HG03439 (cell line): ENCODE measurements around the gene ETF1.
"Not testable (repeated sequence)": the region's sequence is repeated elsewhere in the genome, so short reads cannot be mapped to it uniquely, and the experiment has no call there.

Experiments used
- ATAC-seq: cut with Tn5 transposase; IDR thresholded peaks from one replicate; pipeline ENCODE4 v1.9.1; 2021; ENCODE audit warnings: mild to moderate bottlenecking, moderate library complexity; ENCODE audit not compliant: unreplicated experiment

Gene ETF1

DNA sequence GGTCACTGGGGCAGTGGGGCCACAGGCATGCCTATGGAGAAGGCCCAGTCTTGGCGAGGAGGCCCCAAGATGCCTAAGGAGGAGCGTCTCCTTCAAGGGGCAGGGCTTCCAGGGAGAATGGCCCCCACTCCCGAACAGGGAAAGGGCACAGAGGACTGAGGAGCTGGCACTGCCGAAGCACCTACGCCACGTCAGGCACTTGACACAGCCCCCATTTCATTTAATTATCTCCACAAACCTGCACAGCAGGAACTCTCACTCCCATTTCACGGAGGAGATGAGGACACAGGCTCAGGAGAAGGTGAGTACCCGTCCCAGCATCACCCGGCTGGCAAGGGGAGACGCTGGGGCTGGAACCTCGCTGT, 51.8 kb downstream of the ETF1 start:
- ATAC-seq = no peak

GRCh38 chr5:138490648-138491283, 52.3 kb downstream of the ETF1 start:
- ATAC-seq = no peak

- ATAC-seq = no peak
Measured at GRCh38 chr5:138489683-138490061, 53.4 kb downstream of the ETF1 start.

GRCh38 chr5:138488481-138488945, 54.5 kb downstream of the ETF1 start:
- ATAC-seq = no peak

- no peak for ATAC-seq
Measured at GRCh38 chr5:138482638-138483037, 60.4 kb downstream of the ETF1 start.

GRCh38 chr5:138476918-138477317, 66.1 kb downstream of the ETF1 start:
- no peak for ATAC-seq

GRCh38 chr5:138473151-138473550, 69.9 kb downstream of the ETF1 start:
- not testable (repeated sequence) for ATAC-seq

- no peak for ATAC-seq
Measured at GRCh38 chr5:138472353-138472752, 70.7 kb downstream of the ETF1 start.

DNA sequence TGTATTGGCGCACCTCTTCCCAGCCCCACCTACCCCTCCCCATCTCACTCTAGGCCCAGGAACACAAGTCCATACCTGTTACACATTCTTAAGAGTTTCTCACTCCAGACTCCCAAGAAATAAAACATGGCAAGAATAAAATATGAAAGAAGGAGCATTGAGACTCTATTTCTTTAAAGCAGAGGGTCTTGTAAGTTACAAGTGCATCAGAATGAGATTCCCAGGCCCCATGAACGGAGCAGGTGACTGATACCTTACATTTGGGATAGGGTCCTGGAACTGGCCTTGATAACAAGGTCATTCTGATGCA, 72.0 kb downstream of the ETF1 start:
- no peak for ATAC-seq

DNA sequence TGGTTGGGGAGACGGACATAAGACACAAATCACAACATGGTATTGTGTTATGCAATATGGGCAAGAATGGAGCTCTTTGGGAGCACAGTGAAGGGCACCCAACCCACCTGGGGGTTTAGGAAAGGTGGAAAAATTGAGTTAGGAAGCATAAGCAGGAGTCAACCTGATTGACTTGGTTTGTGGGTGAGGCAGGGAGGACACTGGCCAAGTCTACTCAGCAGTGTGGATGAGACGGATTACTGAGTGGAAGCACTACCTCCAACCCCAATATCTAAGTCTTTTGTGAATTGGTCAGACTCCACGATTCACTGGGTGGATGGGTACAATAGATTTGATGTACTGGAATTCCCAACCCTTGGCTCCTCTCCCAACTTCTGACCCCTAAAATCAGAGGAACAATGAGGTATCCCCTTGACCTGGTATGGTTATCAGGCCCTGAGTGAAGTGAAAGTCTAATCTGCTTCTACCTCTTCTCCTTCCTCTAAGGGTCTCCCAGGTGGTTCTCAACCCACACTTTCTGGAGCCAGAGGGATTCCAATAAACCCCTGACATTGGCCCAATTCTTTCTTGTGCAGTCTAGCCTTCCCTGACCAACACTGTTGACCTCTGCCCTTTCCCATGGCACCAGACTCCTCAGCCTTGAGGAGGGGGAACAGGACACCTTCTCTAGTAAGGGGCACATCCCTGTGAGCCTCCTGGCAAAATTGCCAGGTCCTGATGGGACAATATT, 72.5 kb downstream of the ETF1 start:
- no peak for ATAC-seq

- no peak for ATAC-seq
Measured at GRCh38 chr5:138469540-138470321, 73.3 kb downstream of the ETF1 start.

- no peak for ATAC-seq
Measured at GRCh38 chr5:138468966-138469539, 74.0 kb downstream of the ETF1 start.

DNA sequence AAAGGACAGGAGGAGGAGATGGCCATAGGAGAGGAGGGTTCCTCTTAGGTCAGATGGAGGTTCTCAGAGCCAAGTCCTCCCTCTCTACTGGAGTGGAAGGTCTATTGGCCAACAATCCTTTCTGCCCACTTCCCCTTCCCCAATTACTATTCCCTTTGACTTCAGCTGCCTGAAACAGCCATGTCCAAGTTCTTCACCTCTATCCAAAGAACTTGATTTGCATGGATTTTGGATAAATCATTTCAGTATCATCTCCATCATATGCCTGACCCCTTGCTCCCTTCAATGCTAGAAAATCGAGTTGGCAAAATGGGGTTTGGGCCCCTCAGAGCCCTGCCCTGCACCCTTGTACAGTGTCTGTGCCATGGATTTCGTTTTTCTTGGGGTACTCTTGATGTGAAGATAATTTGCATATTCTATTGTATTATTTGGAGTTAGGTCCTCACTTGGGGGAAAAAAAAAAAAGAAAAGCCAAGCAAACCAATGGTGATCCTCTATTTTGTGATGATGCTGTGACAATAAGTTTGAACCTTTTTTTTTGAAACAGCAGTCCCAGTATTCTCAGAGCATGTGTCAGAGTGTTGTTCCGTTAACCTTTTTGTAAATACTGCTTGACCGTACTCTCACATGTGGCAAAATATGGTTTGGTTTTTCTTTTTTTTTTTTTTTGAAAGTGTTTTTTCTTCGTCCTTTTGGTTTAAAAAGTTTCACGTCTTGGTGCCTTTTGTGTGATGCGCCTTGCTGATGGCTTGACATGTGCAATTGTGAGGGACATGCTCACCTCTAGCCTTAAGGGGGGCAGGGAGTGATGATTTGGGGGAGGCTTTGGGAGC, 74.7 kb downstream of the ETF1 start:
- no peak for ATAC-seq

DNA sequence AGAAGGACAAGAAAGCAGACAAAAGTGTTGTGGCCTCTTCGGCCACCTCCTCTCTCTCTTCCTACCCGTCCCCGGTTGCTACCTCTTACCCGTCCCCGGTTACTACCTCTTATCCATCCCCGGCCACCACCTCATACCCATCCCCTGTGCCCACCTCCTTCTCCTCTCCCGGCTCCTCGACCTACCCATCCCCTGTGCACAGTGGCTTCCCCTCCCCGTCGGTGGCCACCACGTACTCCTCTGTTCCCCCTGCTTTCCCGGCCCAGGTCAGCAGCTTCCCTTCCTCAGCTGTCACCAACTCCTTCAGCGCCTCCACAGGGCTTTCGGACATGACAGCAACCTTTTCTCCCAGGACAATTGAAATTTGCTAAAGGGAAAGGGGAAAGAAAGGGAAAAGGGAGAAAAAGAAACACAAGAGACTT, 75.3 kb downstream of the ETF1 start:
- ATAC-seq = no peak

DNA sequence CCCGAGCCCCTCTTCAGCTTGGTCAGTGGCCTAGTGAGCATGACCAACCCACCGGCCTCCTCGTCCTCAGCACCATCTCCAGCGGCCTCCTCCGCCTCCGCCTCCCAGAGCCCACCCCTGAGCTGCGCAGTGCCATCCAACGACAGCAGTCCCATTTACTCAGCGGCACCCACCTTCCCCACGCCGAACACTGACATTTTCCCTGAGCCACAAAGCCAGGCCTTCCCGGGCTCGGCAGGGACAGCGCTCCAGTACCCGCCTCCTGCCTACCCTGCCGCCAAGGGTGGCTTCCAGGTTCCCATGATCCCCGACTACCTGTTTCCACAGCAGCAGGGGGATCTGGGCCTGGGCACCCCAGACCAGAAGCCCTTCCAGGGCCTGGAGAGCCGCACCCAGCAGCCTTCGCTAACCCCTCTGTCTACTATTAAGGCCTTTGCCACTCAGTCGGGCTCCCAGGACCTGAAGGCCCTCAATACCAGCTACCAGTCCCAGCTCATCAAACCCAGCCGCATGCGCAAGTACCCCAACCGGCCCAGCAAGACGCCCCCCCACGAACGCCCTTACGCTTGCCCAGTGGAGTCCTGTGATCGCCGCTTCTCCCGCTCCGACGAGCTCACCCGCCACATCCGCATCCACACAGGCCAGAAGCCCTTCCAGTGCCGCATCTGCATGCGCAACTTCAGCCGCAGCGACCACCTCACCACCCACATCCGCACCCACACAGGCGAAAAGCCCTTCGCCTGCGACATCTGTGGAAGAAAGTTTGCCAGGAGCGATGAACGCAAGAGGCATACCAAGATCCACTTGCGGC, 75.9 kb downstream of the ETF1 start:
- no peak for ATAC-seq

GRCh38 chr5:138466125-138466899, 76.7 kb downstream of the ETF1 start:
- ATAC-seq = no peak

- peak; percentile 61 for ATAC-seq
Measured at GRCh38 chr5:138465261-138466124, 77.5 kb downstream of the ETF1 start, which contains the start of gene EGR1. EGR1 (plus strand) TSS chr5:138465479; CDS start chr5:138465762, 283 bp downstream.
